HepG2 (cell line): ENCODE data around the gene LRRC8D. TPM values are rescaled to one million over a fixed set of nuclear protein-coding genes. Genes with fewer than 3 reads are reported as not detected.
A peak's percentile ranks its signal among the peaks of the same experiment; 100 is the strongest.

Experiments used
- AGO2 ChIP-seq: fragments of 200-400 bp; formaldehyde crosslinking; optimal IDR thresholded peaks from 2 replicates; pipeline ENCODE3; 2017; ENCODE audit warnings: mild to moderate bottlenecking, low read depth, low read length, moderate library complexity
- DBP ChIP-seq: sonication (generic); formaldehyde crosslinking; IDR thresholded peaks from 2 replicates; pipeline ENCODE4 v1.4.0; 2020; ENCODE audit warnings: missing genetic modification reagents; ENCODE audit errors: not compliant biosample characterization
- EED ChIP-seq: sonication (generic); formaldehyde crosslinking; IDR thresholded peaks from 2 replicates; pipeline ENCODE4 v1.5.0; 2020; ENCODE audit warnings: mild to moderate bottlenecking, missing genetic modification reagents
- ELK4 ChIP-seq: sonication (generic); formaldehyde crosslinking; IDR thresholded peaks from 2 replicates; pipeline ENCODE4 v1.9.0; 2021; ENCODE audit warnings: missing genetic modification reagents, borderline replicate concordance
- GABPB1 ChIP-seq: IDR thresholded peaks from 2 replicates; pipeline ENCODE4 v1.6.1; 2016; ENCODE audit warnings: mild to moderate bottlenecking, missing genetic modification reagents, moderate library complexity, missing compliant biosample characterization
- GFI1 ChIP-seq: sonication (generic); formaldehyde crosslinking; IDR thresholded peaks from 2 replicates; pipeline ENCODE4 v1.5.0; 2020; ENCODE audit warnings: missing genetic modification reagents, mild to moderate bottlenecking, borderline replicate concordance
- GTF3A ChIP-seq: sonication (generic); formaldehyde crosslinking; conservative IDR thresholded peaks from 2 replicates; pipeline ENCODE4 v1.4.0; 2020; ENCODE audit warnings: mild to moderate bottlenecking, missing genetic modification reagents
- HNRNPLL ChIP-seq: fragments of 200-400 bp; formaldehyde crosslinking; IDR thresholded peaks from 2 replicates; pipeline ENCODE4 v1.6.1; 2017; ENCODE audit warnings: mild to moderate bottlenecking, low read depth, low read length; ENCODE audit not compliant: poor library complexity, severe bottlenecking
- IKZF4 ChIP-seq: sonication (generic); formaldehyde crosslinking; IDR thresholded peaks from 2 replicates; pipeline ENCODE4 v1.5.1; 2020; ENCODE audit warnings: borderline replicate concordance, mild to moderate bottlenecking, low read depth, missing genetic modification reagents; ENCODE audit errors: not compliant biosample characterization
- MLX ChIP-seq: IDR thresholded peaks from 2 replicates; pipeline ENCODE4 v1.6.1; 2016
- NFYC ChIP-seq: IDR thresholded peaks from 2 replicates; pipeline ENCODE4 v1.6.1; 2016; ENCODE audit warnings: missing genetic modification reagents, missing compliant biosample characterization
- PAWR ChIP-seq: sonication (generic); formaldehyde crosslinking; IDR thresholded peaks from 2 replicates; pipeline ENCODE4 v1.4.0; 2020; ENCODE audit warnings: missing genetic modification reagents, mild to moderate bottlenecking, borderline replicate concordance
- PBX3 ChIP-seq: sonication (generic); formaldehyde crosslinking; IDR thresholded peaks from 2 replicates; pipeline ENCODE4 v1.8.1; 2023; ENCODE audit warnings: missing genetic modification reagents, inconsistent platforms, borderline replicate concordance
- PITX1 ChIP-seq: sonication (generic); formaldehyde crosslinking; IDR thresholded peaks from 2 replicates; pipeline ENCODE4 v1.5.1; 2020; ENCODE audit warnings: mild to moderate bottlenecking, missing genetic modification reagents
- POGZ ChIP-seq: sonication (generic); formaldehyde crosslinking; IDR thresholded peaks from 2 replicates; pipeline ENCODE4 v1.4.0; 2020; ENCODE audit warnings: mild to moderate bottlenecking, missing genetic modification reagents
- TEAD3 ChIP-seq: optimal IDR thresholded peaks from 2 replicates; pipeline ENCODE3; 2016; ENCODE audit warnings: borderline replicate concordance
- ZBTB43 ChIP-seq: sonication (generic); formaldehyde crosslinking; conservative IDR thresholded peaks from 2 replicates; pipeline ENCODE4 v1.4.0; 2020; ENCODE audit warnings: missing genetic modification reagents
- ZBTB7A ChIP-seq: sonication (generic); formaldehyde crosslinking; IDR thresholded peaks from 2 replicates; pipeline ENCODE4 v1.8.0; 2022; ENCODE audit warnings: mild to moderate bottlenecking, missing genetic modification reagents
- ZNF143 ChIP-seq: sonication (generic); formaldehyde crosslinking; IDR thresholded peaks from 2 replicates; pipeline ENCODE4 v1.4.0; 2020; ENCODE audit warnings: missing genetic modification reagents
- ZNF34 ChIP-seq: sonication (generic); formaldehyde crosslinking; IDR thresholded peaks from 2 replicates; pipeline ENCODE4 v1.4.0; 2020; ENCODE audit warnings: mild to moderate bottlenecking, missing genetic modification reagents, borderline replicate concordance
- ZNF546 ChIP-seq: sonication (generic); formaldehyde crosslinking; conservative IDR thresholded peaks from 2 replicates; pipeline ENCODE4 v1.8.1; 2023; ENCODE audit warnings: mild to moderate bottlenecking, missing genetic modification reagents
- ZNF598 ChIP-seq: sonication (generic); formaldehyde crosslinking; IDR thresholded peaks from 2 replicates; pipeline ENCODE4 v1.5.1; 2020; ENCODE audit warnings: mild to moderate bottlenecking, missing genetic modification reagents, borderline replicate concordance
- ZNF777 ChIP-seq: sonication (generic); formaldehyde crosslinking; IDR thresholded peaks from 2 replicates; pipeline ENCODE4 v1.4.0; 2020; ENCODE audit warnings: missing genetic modification reagents
- ZNF792 ChIP-seq: IDR thresholded peaks from 2 replicates; pipeline ENCODE4 v1.6.1; 2016
- ZNF83 ChIP-seq: sonication (generic); formaldehyde crosslinking; IDR thresholded peaks from 2 replicates; pipeline ENCODE4 v1.4.0; 2020; ENCODE audit warnings: missing genetic modification reagents, mild to moderate bottlenecking, borderline replicate concordance
- polyA plus RNA-seq, 8 experiments: library from polyadenylated mRNA; depleted of rRNA in 3 of 8; stranded (reverse) in 7 of 8; unstranded in 1 of 8; fragments of >200 nt; fragmentation: Illumina TruSeq in 4 of 8; extraction: Trizol in 4 of 8; gene quantifications; 2 replicates each; pipeline versions ENCODE4 v1.2.1 to v1.2.3, GENCODE V29; 2011 to 2016; ENCODE audit warnings: low read depth in 4 of 8, missing spikeins in 1 of 8, mixed read lengths in 1 of 8; ENCODE audit not compliant: insufficient read depth in 1 of 8
- total RNA-seq, 5 experiments: library from RNA; depleted of rRNA; stranded (reverse); fragments of >200 nt; fragmentation: Illumina TruSeq; extraction: Trizol; gene quantifications; 2 replicates each; pipeline ENCODE4 v1.2.3, GENCODE V29; 2016; ENCODE audit warnings: low read depth in 1 of 5

The LRRC8D gene
- total and polyA plus RNA-seq, 2 of the 13 experiments (the other 11 are each of a cell fraction or from before 2014, with no cell fraction given), result 29.9 to 45.5 TPM

- TF ChIP-seq NFYC (CRISPR knock-in tag) (peak; percentile 77), EED (CRISPR knock-in tag) (no peak), GABPB1 (CRISPR knock-in tag) (peak; percentile 66; the same call in 1 of the 2 replicates), AGO2 (no peak), ZNF792 (peak; percentile 50; the same call in 1 of the 2 replicates), DBP (CRISPR knock-in tag) (no peak), ZNF777 (CRISPR knock-in tag) (peak; percentile 91), ZNF143 (CRISPR knock-in tag) (no peak), GFI1 (CRISPR knock-in tag) (no peak), TEAD3 (CRISPR knock-in tag) (peak; percentile 11), ZBTB7A (CRISPR knock-in tag) (peak; percentile 82), ZNF34 (CRISPR knock-in tag) (no peak), PBX3 (CRISPR knock-in tag) (no peak; the same call in 1 of the 2 replicates), MLX (CRISPR knock-in tag) (no peak), HNRNPLL (peak; percentile 65), ZBTB43 (CRISPR knock-in tag) (peak; percentile 79), PITX1 (CRISPR knock-in tag) (peak; percentile 33; the same call in 1 of the 2 replicates), ZNF546 (CRISPR knock-in tag) (0 out of 2 replicates have a peak, but pooled peaks have one; percentile 33), ELK4 (CRISPR knock-in tag) (no peak), GTF3A (no peak), PAWR (CRISPR knock-in tag) (no peak), ZNF598 (CRISPR knock-in tag) (no peak; the same call in 1 of the 2 replicates), POGZ (CRISPR knock-in tag) (peak; percentile 90), IKZF4 (CRISPR knock-in tag) (no peak), ZNF83 (CRISPR knock-in tag) (no peak)
These were observed at the start of gene LRRC8D (continued) for GRCh38 chr1:89820422-89821321.
